Activated CD4-positive, alpha-beta T cell treated with anti-CD3 and anti-CD28 coated beads, Interleukin-2, amount 50 U/mL, for 48 hours (primary cell): ENCODE results near the gene MARCHF3.

ENCODE experiments used
- DNase-seq, 2 experiments: peaks; one replicate each; pipeline ENCODE4 v3.0.0-alpha.2; 2020

The MARCHF3 gene

GRCh38 chr5:126868338-126869004 is 161.9 kb downstream of the MARCHF3 start:
- no peak for DNase-seq

- DNase-seq: no peak
These were observed 163.3 kb downstream of the MARCHF3 start for GRCh38 chr5:126866851-126867636.

GRCh38 chr5:126865299-126865698 is 165.1 kb downstream of the MARCHF3 start:
- no peak for DNase-seq

- DNase-seq: no peak
These were observed 166.2 kb downstream of the MARCHF3 start for GRCh38 chr5:126864042-126864688.

DNA sequence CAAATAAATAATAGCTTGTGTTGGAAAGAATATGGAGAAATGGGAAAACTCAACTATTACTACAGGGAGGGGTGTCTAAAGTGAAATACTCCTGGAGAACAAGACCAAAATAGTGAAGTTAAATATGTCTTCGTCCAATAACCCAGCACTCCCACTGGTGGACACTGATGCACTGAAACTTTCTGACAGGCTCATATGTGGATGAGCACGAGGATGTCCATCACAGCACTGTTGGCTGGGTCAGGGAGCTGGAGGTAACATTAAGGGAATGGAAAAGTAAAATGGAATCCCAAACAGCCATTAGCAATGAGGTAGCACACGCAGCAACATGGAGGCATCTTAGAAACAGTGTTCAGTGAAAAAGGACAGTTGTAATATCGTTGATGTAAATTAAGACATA is 167.0 kb downstream of the MARCHF3 start:
- DNase-seq: no peak

DNA sequence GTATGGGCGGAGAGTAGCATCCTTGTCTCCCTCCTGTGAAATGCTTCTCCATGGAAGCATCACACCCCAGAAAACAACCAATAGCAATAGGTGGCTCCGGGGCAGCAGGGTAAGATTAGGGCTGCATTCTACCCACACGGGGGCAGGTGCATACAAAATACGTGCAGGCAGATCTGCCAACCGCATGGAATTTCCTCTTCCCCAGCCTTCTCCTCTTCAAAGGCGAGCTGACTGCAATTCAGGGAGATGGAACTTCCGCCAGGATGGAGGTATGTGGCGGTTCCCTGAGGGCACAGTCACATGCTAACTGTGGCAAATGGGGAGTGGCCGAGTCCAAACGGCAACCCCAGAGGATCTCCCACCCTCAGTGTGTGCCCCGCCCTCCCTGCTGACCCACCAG is 171.9 kb downstream of the MARCHF3 start:
- no peak for DNase-seq

GRCh38 chr5:126857472-126858410 is 172.6 kb downstream of the MARCHF3 start:
- no peak for DNase-seq

GRCh38 chr5:126855266-126855665 is 175.1 kb downstream of the MARCHF3 start:
- DNase-seq: no peak

DNA sequence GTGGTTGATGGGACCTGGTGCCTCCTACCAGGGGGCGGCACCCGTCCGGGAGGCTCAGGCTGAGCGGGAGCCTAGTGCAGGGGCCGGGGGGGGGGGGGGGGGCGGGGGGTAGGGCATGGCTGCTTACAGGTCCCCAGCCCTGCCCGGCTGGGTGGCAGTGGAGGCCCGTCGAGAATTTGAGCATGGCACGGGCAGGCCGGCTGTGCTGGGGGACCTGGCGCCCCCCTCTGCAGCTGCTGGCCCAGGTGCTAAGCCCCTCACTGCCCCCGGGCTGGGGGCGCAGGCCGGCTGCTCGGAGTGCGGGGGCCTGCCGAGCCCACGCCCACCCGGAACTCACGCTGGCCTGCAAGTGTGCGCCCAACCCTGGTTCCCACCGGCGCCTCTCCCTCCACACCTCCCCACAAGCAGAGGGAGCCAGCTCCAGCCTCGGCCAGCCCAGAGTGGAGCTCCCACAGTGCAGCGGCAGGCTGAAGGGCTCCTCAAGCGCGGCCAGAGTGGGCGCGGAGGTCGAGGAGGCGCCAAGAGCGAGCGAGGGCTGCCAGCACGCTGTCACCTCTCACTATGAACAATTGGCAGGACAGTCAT is 175.7 kb downstream of the MARCHF3 start:
- DNase-seq: no peak

DNA sequence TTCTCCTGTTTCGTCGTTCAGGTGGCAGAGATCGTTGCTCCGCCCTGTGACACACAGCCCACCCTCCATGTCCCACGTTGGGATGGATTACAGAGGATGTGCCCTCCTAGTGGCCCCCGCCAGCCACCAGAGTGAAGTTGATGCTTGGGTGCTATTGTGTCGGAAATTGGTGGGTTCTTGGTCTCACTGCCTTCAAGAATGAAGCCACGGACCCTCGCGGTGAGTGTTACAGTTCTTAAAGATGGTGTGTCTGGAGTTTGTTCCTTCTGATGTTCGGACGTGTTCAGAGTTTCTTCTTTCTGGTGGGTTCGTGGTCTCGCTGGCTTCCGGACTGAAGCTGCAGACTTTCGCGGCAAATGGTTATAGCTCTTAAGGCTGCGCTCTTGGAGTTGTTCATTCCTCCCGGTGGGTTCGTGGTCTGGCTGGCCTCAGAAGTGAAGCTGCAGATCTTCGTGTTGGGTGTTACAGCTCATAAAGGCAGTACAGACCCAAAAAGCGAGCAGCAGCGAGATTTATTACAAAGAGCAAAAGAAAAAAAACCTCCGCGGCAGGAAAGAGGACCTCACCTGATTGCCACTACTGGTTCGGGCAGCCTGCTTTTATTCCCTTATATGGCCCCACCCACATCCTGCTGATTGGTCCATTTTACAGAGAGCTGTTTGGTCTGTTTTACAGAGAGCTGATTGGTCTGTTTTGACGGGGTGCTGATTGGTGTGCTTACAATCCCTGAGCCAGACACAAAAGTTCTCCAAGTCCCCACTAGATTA is 176.6 kb downstream of the MARCHF3 start:
- peak in 1 of 2 experiments; percentile 12 for DNase-seq

- no peak for DNase-seq
These were observed 177.5 kb downstream of the MARCHF3 start for GRCh38 chr5:126852841-126853271.

DNA sequence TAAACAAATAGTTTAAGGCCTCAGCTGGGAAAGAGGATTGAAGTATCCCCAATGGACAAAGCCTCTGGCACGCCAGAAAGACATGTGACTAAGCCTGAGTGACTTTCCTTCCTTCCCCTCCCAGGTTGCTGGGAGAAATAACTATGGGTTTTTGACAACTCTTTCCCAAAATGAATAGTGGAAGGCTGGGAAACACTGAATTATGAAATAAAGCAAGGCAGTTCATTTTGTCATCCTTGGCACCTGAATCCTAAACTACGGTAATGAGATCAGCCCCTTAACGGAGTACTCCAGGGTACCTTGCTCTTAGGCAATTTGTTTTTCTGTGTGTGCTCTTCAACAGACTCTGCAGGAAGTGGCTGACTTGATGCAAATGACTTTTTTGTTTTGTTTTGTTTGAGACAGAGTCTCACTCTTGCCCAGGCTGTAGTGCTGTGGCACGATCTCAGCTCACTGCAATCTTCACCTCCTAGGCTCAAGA is 178.2 kb downstream of the MARCHF3 start:
- DNase-seq: no peak

- DNase-seq: no peak
These were observed 178.8 kb downstream of the MARCHF3 start for GRCh38 chr5:126851501-126852011.

- no peak for DNase-seq
These were observed 181.2 kb downstream of the MARCHF3 start for GRCh38 chr5:126849101-126849678.

GRCh38 chr5:126848253-126848652 is 182.1 kb downstream of the MARCHF3 start:
- no peak for DNase-seq

GRCh38 chr5:126847826-126848251 is 182.5 kb downstream of the MARCHF3 start:
- DNase-seq: no peak

- DNase-seq: no peak
These were observed 182.9 kb downstream of the MARCHF3 start for GRCh38 chr5:126847456-126847820.

GRCh38 chr5:126846744-126847455 is 183.5 kb downstream of the MARCHF3 start:
- DNase-seq: no peak

GRCh38 chr5:126846344-126846743 is 184.0 kb downstream of the MARCHF3 start:
- no peak for DNase-seq

GRCh38 chr5:126845470-126846070 is 184.8 kb downstream of the MARCHF3 start:
- peak; percentile 41 to 42 for DNase-seq
